ENCODE measurements around the gene VAMP2.

DNA sequence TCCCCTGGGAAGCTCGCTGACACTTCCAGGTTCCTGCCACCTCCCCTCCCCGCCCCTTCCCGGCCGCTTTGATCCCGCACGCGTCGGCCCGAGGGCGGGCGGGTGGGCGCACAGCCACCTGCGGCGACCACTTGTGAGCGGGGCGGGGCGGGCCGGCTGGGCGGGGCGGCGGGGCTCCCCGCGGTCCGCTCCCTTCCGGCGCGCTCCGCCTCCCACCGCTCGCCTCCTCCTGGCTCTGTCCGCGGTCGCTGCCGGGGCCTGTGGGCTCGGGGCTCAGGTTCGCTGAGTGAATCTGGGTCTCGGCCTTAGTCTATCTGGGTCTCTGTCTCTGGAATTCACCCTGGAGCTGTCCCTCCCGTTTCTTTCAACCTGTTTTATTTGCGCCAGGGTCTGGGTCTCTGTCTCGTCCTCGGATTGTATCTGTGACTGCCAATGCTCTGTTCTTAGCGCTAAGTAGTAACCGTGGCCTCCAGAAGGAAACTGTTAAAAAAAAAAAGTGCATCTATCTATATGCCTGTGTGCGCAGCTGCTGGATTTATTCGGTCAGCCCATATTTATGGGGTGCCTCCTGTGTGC is 36.2 kb downstream of the VAMP2 start:
- TF ChIP-seq, protein P1, sequence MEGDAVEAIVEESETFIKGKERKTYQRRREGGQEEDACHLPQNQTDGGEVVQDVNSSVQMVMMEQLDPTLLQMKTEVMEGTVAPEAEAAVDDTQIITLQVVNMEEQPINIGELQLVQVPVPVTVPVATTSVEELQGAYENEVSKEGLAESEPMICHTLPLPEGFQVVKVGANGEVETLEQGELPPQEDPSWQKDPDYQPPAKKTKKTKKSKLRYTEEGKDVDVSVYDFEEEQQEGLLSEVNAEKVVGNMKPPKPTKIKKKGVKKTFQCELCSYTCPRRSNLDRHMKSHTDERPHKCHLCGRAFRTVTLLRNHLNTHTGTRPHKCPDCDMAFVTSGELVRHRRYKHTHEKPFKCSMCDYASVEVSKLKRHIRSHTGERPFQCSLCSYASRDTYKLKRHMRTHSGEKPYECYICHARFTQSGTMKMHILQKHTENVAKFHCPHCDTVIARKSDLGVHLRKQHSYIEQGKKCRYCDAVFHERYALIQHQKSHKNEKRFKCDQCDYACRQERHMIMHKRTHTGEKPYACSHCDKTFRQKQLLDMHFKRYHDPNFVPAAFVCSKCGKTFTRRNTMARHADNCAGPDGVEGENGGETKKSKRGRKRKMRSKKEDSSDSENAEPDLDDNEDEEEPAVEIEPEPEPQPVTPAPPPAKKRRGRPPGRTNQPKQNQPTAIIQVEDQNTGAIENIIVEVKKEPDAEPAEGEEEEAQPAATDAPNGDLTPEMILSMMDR (IDR thresholded peaks at IDR 0.05), result no peak
- no peak for TF ChIP-seq EP300 (IDR thresholded peaks at IDR 0.05; ENCODE audit: low read depth)
- no peak for TF ChIP-seq POLR2A (IDR thresholded peaks at IDR 0.05)
- no peak for TF ChIP-seq POLR2AphosphoS5 (IDR thresholded peaks at IDR 0.05)

Measured in transverse colon (tissue), 4 donors.